Measurements from ENCODE around the gene RNU1-3.
"Not testable (repeated sequence)": the region's sequence is repeated elsewhere in the genome, so short reads cannot be mapped to it uniquely, and the experiment has no call there.

RNU1-3 gene

DNA sequence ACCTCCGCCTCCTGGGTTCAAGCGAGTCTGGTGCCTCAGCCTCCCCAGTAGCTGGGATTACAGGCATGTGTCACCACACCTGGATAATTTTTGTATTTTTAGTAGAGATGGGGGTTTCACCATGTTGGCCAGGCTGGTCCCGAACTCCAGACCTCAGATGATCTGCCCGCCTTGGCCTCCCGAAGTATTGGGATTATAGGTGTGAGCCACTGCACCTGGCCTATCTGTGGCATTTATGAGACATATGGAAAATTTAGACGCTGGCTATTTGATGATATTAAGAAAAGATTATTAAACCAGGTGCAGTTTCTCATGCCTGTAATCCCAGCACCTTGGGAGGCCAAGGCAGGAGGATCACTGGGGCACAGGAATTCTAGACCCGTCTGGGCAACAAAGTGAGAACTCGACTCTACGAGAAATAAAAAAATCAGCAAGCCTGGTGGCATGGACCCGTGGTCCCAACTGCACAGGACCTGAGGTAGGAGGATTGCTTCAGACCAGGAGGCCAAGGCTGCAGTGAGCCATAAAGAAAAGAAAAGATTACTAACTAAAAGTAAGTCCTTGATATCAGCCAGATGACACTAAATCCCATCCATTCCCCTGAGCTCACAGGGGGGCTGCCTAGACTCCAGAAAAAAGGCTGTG, 30.1 kb downstream of the RNU1-3 start:
- not testable (repeated sequence) for DNase-seq

DNA sequence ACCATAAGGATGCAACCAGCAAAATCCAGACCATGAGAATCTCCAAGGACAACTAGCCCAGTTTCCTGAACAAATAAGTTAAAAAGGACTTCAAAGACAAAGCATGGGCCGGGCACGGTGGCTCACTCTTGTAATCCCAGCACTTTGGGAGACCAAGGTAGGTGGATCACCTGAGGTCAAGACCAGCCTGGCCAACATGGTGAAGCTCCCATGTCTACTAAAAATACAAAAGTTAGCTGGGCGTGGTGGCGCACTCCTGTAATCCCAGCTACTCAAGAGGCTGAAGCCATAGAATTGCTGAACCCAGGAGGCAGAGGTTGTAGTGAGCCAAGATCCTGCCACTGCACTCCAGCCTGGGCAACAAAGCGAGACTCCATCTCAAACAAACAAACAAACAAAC, 30.8 kb downstream of the RNU1-3 start:
- DNase-seq: not testable (repeated sequence)

- not testable (repeated sequence) for DNase-seq
Observed at GRCh38 chr1:16633540-16634282, 33.0 kb downstream of the RNU1-3 start.

DNA sequence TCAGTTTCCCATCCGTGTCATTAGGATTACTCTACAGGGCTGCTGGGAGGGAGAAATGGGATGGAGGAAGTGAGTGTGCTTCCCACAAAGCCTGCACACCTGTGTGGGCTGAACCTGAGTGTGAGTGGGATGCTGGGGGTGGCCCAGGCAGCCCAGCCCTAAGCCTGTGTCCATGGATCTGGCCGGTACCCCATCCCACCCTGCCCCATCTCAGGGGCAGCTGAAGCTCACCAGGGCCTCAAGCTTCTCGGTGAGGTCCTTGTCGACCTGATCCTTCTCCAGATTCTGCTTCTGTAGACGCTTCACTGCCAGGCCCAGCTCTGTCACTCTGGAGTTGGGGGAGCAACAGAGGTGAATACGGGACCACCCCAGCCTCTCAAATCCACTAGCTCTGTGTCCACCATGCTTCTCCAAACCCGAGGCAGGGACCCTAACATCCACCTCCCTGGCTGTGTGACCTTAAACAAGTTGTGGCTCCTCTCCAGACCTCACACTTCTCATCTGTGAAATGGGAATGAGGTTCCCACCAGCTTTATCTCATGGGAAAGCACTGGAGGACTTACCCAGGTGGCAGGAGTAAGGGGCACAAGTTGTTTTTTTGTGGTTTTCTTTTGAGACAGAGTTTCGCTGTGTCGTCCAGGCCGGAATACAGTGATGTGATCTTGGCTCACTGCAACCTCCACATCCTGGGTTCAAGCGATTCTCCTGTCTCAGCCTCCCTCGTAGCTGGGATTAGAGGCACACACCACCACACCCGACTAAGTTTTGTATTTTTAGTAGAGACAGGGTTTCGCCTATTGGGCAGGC, 34.5 kb downstream of the RNU1-3 start:
- DNase-seq: not testable (repeated sequence)

DNA sequence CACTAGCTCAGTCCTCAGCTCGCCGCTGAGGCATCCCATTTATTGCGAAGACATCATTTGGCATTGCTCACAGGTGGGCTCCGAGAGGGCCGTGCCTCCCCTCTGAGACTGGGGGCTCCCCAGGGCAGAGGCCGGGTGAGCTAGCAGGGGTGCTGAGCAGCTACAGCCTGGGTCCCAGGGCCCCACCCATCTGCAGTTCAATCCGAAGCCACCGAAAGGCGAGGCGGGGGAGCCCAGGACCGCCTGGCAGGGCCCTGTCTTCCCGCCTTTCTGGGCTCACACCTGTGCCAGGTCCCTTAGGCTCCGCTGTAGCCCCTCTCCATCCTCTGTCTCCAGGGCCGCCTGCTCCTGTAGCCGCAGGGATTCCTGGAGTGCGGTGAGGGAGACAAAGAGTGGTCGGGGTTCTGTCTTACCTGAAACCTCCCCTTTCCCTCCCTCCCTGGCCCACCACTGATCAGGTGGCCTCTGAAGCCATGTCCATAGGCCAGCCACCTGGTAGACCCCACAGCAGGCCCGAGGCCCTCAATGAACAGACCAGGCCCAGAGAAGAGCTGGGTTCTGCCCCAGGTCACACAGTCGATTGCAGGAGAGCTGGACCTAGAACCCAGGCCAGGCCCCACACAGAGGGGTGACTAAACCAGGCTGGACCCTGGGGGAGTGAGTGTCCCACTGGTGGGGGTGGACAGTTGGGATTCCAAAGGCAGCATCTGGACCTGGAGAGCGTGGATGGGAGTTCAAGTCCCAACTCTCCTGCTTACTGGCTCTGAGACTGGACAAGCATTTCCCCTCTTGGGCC, 35.3 kb downstream of the RNU1-3 start:
- DNase-seq: no peak

- DNase-seq: no peak
Observed at GRCh38 chr1:16630661-16631247, 36.0 kb downstream of the RNU1-3 start.

DNA sequence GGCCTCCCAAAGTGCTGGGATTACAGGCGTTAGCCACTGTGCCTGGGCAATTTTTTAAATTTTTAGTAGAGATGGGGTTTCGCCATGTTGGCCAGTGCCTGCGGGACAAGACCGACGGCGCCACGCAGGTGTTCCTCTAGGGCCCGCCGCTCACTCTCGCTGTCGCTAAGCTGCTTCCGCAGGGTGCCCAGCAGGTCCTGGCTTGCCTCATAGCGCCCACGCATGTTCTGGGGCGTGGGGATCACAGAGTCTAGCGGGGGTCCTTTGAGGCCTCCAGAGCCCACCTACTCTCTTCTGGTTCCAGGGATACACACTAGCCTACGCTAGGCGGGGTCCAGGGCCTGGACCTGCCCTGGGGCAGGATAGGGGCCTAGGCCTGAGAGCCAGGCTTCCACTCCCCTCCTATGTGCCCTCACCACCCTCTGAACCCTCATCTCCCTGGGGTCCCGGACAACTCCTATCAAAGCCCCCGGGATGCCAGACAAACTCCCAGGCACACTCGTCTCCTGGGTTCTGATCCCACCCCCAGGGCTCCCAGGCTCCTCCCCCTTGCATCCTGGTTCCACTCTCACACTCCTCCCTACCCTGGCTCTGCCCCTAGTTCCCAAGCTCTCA, 36.7 kb downstream of the RNU1-3 start:
- not testable (repeated sequence) for DNase-seq

DNA sequence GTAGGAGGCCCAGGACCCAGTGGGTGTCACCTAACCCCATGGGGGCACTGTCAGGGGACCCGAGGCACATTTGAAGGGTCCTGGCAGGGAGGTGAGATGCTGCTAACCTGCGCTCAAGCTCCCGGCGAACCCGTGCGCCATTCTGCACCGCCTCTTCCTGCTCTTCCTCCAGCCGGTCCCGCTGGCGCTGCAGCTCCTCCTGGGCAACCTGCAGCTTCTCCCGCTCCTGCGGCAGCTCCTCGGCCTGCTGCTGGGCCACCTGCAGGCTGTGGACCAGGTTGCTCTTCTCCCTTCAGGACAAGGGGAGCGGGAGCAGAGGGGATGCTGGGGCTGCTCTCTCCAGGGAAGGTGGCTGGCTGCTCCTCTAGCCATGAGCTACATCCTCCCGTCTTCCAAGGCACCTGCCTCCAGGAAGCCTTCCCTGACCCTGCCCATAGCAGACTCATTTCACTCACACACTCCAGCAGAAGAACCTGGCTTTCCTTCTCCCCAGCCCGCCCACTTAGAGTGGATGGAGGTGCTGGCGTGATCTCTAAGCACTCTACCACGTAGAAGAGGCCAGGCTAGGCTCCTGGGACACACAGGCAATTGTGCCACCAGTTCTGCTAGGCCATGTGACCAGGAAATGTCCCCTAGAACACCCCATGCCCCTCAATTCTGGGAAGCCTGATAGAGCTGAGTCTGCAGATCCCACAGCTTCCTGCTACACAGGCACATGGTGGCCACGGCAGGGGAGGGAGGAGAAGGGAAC, 38.2 kb downstream of the RNU1-3 start:
- no peak for DNase-seq

DNA sequence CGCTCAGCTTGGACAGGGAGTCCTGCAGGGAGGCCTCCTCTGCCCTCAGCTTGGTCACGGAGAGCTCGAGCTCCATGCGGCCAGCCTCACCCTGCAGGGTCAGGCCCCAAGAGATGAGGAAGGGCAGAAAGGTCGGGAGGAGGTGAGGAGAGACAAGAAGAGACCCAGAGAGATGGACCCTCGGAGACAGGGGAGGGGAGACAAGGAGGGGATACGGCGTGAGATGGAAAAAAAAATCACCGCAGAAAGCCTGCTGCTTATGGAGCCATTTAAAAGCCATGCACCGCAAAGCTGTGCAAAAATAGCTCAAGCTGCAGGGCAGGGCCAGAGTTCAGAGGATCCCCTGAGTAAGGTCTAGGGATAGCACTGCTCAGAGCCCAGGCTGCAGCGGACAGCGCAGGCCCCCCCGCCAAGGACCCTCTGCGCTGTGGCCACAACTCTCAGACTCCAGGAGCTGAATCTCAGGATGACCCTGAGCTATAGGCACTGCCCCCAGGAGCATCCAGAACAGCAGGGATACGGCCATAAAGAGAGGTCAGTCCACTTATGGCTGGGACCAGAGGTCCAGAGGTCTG, 40.3 kb downstream of the RNU1-3 start:
- DNase-seq: not testable (repeated sequence)

DNA sequence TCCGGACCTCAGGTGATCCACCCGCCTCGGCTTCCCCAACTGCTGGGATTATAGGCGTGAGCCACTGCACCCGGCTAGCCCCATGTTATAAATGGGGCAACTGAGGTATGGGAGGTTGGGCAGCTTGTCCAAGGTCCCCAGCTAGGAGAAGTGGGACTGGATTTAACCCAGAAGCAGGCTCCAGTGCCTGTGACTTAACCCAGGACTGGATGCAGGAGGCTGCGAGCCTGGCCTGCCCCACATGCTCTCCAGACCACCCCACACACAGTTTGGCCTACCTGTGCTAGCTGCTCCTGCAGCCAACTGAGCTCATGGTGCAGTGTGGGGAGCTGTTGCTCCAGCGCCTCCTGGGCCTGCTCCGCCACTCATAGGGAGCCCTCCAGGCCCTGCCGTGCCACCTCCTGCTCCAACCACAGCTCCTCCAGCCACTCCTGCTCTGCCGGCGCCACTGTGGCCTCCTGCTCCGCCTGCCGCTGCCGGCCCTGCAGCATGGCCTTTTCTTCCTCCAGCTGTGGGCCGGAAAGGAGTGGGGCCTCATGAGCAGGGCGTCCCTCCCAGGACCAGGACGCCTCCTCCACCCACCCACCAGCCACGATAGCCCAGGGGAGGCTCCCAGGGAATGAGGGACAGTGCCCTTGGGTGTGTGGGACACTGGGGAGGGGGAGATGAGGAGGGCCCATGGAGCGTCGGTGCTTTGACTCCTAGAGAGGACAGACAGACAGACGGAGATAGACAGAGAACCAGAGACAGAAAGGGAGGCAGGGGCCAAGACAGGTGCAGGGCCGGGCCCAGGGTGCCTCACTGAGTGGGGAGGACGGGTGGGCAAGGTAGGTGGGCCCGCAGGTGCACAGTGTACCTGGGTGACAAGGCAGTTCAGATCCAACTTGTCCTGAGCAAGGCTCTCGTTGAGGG, 41.0 kb downstream of the RNU1-3 start:
- DNase-seq: no peak

DNA sequence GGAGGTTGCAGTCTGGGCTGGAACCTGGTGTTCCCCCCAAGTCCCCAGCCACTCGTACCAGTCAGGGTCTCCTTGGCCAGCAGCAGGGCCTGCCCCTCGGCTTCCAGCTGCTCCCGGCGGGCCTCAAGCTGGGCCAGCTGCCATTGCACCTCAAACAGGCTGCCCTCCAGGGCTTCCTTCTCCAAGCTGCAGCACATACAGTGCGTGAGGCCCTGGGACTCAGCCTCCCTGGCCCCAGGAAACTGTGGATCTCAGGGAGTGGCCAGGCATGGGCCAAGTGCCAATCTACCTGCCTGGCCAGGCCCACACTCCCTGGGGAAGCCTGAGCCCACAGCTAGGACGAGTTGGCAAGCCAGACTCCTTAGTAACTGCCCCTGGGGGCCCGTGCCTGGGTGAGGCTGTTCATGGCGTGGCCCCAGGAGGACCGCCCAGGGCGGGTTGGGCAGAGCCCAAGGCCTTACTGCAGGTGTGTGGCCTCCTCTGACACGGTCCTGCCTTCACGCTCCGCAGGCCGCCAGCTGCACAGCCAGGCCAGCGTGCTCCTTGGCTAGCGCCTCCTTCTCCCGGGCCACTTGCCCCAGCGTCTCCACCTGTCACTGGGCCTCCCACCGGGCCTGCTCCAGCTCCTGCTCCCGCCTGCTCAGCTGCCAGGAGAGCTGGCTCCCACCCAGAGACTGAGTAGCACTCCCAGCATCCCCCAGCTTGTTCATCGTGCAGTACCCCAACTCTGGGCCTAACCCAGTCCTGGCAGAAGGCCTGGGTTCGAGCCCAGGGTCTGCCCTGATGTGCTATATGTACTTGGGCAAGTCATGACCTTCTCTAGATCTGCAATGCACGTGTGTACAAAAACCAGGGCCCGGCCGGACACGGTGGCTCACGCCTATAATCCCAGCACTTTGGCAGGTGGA, 42.7 kb downstream of the RNU1-3 start:
- not testable (repeated sequence) for DNase-seq

- not testable (repeated sequence) for DNase-seq
Observed at GRCh38 chr1:16623337-16623736, 43.4 kb downstream of the RNU1-3 start.

DNA sequence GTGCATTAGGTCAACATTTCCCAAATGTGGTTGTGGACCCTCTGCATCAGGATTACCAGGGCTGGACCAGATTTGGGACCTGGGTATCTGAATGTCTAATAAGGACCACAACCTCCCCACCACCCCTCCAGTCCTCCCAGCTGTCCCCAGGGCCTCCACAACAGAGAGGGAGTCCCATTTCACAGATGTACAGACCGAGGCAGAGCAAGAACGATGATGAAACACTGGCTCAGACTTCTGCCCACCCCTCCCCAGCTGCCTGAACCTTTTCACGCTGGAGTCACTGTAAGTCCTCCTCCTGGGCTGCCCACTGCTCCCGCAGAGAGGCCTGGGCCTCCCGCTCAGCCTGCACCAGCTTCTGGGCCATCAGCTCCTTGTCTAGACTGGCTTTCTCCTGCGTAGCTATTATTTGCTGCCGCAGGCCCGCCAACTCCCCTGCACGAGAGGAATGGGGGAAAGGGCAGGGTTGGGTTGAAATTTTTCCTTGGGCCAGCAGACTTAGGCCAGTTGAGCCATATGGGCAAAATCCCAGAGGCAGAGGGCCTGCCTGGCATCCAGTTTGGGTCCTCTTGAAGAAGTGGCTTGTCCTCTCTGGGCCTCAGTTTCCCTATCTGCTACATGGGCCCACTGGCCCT, 45.0 kb downstream of the RNU1-3 start:
- DNase-seq: not testable (repeated sequence)

- DNase-seq: no peak
Observed at GRCh38 chr1:16621300-16621658, 45.5 kb downstream of the RNU1-3 start.

- DNase-seq: not testable (repeated sequence)
Observed at GRCh38 chr1:16619803-16620501, 46.8 kb downstream of the RNU1-3 start.

GRCh38 chr1:16618719-16619118, 48.0 kb downstream of the RNU1-3 start:
- DNase-seq: no peak

DNA sequence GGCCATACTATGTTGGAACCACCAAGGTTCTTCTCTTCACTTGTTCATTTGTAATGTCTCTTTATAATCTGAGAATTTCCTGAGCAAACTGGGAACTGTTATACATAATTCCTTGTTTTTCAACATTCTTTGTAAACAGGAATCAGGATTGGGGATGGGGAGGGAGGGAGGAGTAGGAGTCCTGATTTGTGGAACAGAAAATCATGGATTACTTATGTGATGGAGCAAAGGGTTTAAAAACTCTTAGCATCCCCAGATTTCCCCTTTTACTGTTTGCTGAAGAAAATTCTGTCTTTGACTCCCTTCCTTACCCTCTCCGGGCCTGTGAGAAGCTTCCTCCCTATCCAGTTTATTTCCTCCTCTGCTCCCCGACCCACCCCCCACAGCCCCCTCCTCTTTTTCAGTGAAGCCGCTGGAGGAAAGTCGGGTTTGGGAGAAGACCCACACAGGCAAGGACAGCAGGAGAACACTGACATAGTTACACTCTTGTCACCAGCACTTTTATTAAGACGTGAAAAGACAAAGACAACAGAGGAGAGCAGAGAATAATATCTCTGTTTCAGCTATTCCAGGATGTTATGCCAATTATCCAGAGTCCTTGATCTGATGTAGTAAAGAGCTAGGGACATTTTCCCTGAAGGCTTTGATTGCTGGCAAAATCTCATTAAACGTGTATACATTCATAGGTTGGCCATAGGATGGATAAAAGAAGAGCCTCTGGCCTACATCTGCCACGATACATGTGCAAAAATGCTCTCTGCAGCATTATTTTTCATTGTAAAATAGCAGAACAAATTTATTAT, 48.8 kb downstream of the RNU1-3 start:
- no peak for DNase-seq

Data from RPMI8226 (cell line).